COLO829 (cell line): Measurements from ENCODE around the gene RNF121.

ENCODE experiments used
- DNase-seq: peaks from one replicate; pipeline ENCODE4 v3.0.0; 2012; ENCODE audit warnings: low spot score

The RNF121 gene

DNA sequence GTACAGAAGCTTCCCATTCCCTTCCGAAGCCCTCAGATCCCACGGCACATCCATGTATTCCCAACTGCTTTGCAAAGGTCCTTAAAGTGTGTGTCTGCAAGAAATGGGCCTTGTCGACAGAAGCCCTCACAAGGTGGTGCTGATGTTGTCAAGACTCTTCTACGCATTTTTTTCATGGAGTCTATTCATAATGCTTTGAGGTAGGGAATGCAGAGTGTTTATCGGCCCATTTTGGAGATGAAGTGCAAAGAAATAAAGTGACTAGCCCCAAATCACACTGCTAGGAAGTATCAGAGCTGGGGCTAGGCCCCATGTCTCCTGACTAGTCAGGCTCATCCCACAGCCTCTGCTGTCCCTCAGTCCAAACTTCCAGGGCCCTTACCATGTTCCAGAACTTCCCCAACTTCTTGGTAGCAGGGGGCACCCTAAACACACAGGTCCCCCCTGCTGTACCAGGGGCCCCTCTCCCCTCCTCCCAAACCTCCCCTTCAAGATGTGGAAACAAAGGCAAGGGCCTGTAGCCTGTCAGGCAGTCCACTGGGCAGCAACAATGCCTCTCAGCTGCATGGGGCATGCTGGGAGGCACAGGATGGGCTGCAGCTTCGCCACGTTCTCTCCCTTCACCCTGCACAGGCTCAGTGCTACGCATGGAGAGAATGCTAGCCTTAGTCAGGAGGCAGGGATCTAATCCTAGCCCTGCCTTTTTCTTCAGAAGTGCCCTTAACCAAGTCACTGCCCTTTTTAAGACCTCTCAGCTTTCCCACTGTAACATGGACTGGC is 77.7 kb downstream of the RNF121 start:
- no peak for DNase-seq

DNA sequence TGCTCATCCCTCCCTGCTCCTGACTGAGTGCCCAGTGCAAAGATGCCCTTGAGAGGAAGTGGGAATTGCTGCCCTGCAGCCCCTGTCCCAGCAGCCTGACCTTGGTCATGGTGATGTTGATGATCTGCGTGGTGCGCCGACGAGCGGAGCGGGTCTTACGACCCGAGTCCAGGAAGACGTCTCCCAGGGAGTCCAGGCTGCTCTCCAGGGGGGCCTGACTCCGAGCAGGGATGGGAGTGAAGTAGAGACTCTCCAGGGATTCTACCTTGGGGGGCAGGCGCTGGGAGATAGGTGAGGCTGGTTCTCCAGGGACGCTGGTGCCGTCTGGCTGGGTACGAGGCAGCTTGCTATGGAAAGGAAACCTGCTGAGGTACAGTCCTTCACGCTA is 78.2 kb downstream of the RNF121 start:
- DNase-seq, result no peak

DNA sequence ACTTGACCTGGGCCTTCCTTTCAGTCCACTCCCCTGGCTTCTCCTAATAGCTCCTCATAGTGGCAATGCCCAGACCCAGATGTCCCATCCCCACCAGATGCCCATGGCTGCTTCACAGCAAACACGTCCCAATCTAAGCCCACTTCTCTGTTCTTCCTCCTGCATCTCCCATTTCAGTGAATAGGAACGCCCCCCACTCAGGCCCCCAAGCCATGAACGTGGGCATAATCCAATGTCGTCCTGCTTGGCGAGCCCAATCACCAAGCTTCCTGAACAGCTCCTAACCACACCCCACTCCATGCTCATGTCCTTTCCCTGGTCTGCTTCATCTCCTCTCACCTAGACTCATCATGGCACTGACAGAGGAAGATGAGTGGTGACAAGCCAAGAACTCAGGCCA is 78.7 kb downstream of the RNF121 start:
- DNase-seq, result no peak

DNA sequence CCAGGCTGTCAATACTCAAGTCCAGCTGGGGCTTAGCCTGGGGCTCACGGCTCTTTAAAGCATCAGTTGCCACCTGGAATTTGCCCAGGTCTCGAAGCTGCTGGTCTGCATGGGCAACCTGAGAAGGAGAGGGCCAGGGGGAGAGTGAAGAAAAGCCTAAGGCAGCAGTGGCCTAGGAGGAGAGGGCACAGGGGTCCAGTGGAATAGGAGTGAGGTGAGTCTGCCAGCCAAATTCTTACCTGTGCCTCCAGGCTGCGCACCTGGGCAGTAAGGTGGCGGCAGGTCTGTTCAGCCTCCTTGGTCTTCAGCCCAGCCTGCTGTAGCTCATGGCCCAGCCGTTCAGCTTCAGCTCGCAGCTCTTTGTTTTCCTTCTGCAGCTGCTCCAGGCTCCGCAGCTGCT is 79.9 kb downstream of the RNF121 start:
- no peak for DNase-seq

DNA sequence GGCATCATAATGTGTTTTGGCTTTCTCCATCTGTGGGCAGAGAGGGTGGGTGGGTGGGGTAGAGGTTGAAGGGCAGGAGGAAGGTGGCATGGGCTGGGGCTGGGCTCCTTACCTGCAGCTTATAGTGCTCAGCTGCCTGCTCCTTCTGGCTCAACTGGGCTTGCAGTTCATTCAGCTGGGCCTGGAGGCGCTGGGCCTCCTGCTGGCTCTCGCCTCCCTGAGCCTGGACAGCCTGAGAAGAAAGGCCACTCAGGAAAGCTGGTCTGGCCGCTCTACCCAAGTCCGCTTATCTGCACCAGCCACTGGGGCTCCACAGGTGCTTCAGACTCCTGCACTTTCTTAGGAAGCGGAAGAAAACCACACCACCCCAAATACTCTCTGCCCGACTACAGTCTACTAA is 80.3 kb downstream of the RNF121 start:
- DNase-seq, result no peak

DNA sequence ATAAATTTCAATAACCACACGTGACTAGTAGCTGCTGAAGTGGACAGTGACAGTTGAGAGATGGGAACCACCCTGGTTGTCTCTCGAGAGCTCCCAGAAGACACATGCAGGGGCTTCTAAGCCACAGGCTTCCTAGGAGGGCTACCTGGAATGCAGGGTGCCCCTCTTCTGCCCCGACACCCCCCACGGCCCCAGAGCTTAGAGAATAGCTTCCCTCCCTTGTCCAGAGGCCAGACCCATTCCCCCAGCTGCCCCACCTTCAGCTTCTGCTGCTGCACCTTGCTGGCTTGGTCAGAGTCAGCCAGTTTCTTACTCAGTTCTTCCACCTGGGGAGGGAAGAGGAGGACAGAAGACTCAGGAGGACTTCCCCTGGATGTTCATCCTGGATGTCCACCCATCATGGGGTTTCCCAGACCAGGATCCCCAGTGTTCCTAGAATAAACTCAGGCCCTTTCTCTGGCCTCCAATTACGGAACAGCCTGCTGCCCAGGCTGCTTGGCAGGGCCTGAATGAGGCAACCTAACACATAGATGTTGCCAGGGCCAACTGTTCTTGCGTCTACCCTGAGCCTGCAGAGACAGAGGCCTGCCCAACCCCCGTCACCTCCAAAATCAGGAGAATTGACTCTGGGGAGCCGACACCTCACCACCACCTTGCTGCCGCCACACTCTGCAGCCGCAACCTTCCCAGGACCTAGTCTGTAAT is 81.8 kb downstream of the RNF121 start:
- DNase-seq, result no peak

DNA sequence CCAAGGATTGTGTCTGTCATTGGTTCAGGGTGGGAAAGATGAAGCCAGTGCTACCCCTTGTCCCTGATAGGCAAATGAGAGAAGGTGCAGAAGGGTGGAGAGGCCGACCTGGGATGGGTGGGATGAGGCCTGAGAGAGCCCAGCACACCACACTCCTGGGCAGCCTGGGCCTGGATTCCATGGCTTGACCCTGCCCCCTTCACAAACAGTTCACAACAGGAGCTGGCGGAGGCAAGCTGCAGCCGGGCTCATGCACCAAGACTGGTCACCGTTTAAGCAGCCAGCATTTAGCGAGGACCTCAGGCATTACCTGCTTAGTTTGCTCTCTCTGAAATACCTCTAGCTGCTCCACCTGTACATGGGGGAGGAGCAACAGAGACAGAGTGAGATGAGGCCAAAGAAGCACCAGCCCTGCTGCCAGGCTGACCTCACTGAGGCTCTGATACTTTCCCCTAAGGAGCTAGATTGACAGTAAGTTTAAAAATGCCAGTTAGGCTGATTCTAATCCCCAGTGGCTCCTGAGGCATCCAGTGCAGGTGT is 83.3 kb downstream of the RNF121 start:
- DNase-seq, result no peak

DNA sequence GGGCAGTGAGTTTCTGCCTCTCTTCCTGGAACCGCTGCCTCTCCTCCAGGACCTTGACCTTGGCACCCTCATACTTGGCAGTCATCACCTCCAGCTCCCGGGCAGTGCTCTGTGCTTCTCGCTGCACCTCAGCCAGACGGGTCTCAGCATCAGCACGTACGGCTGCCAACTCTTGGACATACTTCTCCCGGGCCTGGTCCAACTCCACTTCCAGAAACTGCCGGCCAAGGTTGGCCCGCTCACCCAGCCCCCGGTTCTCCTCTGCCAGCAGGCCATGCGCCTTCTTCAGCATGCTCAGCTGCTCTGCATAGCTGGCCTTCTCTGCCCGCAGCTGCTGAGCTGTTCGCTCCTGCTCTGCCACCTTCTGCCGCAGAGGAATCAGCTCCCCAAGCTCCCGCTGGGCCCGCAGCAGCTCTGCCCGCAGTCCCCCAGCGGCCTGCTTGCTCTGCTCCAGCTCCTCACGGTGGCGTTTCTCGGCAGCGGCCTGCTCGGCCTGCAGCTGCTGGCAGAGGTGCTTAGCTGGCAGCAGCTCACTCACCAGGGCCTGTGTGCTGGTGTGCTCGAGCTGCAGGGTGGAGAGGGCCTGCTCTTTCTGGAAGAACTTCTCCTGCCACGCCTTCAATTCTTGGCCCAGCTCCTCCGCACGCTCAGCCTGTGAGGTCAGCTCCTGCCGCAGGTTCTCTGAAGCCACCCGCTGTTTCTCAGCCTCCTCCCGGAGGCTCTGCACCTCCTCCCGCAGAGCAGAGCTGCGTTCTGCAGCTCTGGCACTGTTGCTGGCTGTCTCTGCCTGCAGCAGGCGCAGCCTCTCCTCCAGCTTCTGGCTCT is 84.3 kb downstream of the RNF121 start:
- no peak for DNase-seq

DNA sequence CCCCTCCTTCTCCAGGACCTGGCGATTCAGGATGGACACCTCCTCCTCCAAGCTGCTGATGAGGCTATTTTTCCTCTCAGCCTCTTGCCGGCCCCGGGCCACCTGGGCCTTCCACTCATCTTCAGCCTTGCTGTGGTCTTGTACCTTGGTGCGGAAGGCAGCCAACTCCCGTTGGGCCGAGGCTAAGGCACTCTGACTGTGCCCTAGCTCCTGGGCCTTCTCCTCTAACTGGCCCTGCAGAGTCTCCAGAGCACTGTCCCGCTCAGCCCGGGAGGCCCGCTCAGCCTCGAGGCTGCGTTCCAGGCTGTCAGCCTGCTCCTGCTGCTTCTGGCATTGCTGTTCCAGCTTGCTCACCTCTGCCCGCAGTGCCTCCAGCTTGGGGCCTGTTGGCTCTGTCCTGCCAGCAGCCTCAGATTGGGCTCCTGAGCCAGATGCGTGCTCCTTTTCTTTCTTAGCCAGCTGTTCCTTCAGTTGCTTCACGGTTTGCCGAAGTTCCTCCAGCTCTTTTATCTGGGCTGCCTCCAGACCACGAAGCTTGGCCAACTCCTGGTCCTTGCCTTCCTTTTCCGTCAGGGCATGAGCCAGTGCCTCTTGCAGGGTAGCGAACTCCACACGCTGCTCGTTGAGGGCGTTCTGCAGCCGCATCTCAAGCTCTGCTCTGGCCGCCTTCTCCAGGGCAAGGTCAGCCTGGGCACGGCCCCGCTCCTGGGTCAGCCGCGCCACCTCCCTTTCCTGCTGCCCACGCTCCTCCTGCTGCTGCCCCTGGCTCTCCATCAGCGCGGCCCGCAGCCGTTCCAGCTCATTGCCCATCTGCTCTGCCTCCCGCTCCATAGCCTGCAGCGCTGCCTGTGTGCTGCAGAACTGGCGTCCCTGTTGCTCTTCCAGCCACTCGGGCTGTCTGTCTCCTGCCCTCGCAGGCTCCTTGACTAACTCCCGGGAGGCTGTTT is 85.2 kb downstream of the RNF121 start:
- no peak for DNase-seq

DNA sequence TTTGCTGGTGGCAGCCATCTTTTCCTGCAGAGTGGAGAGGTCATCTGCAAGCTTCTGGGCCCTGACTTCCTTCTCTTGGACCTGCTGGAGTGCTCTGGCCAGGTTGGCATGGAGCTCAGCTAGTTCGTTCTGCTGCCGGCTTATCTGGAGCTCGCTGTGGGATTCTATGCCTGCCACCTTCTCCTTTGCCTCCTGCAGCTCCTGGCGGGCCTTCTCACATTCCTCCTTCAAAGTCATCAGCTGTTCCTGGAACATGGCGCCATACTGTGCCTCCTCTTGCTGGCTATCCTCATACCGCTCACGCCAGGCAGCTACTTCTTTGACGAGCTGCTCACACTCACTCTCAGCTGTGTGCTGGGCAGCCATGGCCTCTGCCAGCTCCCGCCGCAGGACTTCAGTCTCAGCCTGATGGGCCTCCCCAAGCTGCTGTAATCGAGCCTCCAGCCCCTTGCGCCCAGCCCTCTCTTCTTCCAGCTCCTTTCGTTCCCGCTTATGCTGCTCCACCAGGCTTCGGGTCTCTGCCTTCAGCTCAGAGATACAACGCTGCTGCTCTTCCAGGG is 86.0 kb downstream of the RNF121 start:
- no peak for DNase-seq

DNA sequence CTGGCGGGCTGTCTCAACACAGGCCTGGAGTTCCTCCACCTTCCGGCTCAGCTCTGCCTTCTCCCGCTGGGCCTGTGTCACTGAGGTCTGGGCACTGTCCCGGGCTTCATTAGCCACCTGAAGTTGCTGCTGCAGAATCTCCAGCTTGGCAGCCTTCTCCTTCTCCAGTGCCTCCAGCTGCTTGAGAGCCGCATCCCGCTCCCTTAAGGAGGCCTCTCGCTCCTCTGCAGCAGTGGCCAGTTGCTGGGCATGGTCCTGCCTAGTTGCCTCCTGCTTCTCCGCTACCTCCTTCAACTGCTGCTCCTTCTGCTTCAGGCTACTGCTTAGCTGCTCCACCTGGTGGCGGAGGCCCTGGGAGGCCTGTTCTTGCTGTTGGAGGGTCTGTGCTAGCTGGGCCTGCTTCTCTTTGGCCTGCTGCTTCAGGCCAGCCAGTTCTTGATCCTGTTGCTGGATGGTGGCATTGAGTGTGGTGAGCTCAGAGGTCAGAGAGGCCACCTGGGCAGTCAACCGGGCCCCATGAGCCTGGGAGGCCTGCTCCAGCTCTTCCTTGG is 86.7 kb downstream of the RNF121 start:
- DNase-seq, result no peak

DNA sequence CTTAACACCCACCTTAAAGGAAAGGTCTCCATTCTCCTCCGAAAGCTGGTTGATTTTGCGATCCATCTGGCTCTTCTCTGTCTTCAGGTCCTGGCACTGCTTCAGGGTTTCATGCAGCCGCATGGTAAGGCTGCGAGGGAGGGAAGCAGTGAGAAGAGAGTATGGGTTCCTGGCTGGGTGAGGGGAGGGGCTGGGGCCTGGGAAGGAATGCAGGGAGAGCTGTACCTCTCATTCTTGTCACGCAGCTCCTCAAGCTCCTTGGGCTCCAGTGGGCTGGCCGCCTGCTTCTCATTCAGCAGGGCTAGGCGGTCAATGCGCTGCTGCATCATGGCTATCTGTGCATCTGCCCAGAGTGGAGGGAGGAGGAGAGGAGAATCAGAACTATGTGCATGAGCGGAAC is 89.3 kb downstream of the RNF121 start:
- no peak for DNase-seq

DNA sequence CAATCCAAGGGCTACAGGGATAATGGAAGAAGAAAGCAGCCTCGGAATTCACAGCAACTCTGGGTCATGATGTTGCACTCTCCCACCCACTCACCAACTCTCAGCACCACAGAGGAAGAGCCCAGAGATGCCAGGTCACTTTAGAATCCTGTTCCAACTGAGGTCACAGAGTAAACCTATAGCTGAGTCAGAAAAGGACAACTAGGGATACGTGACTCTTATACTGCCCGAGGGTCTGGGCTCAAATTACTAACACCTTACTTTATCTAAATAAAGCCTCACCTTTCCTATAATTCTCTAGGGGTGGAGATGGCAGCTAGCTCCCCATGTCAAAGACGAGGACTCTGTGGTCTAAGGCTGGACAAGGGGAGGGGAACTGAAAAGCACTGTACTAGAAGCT is 94.5 kb downstream of the RNF121 start:
- DNase-seq, result no peak

DNA sequence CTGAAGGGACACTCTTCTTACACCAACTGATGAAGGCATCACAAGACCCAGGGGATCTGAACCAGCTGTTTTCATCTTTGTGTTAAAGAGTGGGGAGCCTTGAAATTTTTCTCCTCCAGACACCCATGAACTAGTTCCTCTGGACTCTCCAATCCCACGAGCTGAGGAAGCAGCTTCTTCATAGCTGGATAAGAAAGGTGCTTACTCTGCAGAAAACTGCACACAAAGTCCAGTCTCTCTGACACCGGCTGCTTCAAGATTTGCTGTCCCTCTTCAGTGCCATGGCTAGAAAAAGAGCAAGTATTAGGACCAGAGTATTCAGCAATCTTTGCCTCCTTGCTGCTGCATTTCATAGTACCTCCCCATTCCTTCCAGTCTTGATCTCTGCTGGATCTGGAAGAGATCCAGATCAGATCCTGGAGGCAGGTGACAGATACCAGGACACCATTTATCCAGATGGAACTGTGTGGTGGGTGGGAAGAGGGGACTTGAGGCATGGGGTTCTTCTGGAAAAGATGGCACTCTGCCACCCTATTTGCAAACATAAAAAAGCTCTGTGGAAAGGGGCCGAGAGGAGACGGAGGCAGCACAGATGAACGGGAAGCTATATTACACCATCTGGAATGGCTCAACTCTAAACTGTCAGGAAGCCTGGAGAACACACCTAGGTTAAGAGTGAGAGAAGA is 95.4 kb downstream of the RNF121 start:
- no peak for DNase-seq

DNA sequence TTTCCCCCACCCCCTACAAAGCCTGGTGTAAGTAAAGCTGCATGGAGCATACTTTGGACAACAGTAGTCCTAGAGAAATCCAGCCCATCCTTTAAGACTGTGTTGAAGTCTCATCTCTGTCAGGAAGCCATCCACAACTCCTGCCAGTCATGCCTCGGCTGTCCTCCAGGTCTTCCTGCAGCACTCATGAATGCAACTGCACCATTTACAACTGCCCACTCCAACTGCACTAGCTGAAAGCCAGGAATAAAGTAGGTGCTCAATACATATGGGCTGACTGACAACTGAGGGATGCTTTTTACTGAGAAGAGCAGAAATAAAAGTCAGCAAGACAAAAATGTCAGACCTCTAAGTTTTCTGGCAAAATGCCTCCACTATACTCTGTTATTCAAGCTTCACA is 97.2 kb downstream of the RNF121 start:
- DNase-seq, result no peak

DNA sequence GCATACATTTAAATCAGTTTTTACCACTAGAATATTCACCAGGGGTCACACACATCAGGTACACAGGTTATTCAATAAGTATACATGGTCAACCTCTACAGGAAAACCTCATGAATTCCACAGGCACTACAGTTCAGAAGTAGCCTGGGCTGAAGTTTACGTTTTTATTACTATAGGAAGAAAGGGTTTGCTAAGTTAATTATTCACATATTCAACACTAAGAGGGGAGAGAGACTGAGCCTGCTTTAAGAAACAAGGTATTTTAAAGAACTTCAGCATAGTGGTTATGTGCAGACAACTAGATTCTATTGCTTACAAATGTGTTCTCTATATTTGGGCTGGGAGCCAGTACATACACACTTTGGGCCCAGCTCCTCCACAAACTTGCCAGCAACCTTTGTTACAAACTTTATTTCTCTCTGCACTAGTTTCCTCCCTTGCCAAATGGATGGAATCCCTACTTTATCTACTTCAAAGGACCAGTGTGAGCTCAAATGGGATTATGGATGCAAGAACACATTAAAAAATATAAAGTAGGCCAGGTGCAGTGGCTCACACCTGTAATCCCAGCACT is 101.7 kb downstream of the RNF121 start:
- no peak for DNase-seq

DNA sequence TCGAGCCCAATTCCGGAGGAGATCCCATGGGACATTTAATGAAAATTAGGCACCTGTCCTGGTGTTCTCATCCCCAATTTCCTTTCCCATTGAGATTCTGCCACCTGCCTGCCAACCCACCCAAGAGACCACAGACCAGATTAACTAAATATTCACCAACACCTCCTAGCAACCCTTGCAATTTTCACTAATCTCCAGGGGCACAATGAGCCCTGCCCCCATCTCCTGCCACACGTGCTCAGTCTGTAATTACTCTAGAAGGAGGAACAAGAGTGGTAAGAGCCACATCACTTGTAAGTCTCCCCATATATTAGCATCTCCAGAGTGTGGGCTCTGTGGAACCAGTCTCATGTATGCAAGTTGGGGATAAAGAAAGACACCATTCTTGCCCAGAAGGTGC is 107.8 kb downstream of the RNF121 start:
- no peak for DNase-seq

DNA sequence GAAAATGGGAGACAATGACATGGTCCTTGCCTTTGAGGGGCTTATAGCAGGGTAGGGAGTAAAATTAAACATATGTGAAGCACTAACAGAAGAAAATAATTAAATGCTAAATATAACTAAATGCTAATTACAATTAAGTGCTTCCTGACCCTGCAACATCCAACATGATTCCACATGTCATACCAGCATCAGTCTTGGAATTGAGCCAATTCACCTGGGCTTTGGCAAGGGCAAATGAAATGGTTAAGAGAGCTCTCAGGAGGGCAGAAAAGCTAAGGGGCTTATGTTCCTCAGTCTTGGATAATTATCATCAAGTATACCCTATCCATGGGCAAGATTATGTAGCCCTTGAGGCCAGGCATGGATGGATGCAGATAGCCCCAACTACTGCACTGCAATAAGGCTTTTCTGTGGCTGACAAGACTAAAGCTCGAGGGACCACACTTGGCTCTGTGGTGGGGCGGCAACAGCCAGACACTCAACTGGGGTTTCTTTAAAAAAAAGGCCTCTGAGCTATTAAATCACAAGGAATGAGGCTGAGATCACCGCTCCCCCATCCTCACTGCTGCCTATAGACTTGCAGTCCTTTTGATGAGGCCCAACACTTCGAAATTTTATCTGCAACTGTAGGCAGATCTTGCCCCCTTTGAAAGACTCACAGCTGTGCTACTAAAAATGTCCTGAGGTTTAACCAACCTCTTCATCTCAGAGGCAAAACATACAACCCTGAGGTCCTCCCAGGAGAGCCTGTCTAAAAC is 108.9 kb downstream of the RNF121 start:
- no peak for DNase-seq

DNA sequence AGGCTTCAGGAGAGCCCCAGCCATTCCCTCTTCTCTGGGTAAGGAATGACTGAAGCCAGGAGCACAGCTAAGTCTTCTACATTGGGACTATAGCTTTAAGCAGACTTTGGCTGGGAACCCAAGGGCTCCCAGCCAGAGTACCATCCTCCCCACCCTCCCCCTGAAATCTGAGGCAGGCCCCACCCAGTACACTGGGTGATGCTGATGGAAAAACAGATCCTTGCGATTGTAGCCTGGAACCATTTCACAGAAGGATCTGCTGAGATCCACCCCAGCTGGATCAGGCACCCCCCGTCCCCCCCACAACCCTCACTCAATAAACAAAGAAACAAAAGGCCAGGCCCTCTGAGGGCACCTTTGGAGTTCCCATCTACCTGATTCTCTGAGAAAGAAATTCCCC is 109.6 kb downstream of the RNF121 start:
- DNase-seq, result no peak
